Endothelial cell of umbilical vein (primary cell): ENCODE results near the gene CXCR4. TPM values are rescaled to one million over a fixed set of nuclear protein-coding genes. Genes with fewer than 3 reads are reported as not detected.

ENCODE experiments used
- BruUV-seq: library from RNA; stranded (reverse); fragments of 400-500 nt; replicated peaks from 2 replicates; lab custom pipeline; 2021; lab: Mats Ljungman, UMichigan
- CTCF ChIA-PET: fragments of 300-600, 350-600 bp; sonication (Branson Sonifier 250); formaldehyde crosslinking; loops from one replicate; lab custom pipeline; 2021; ENCODE audit warnings: antibody characterized with exemption, inconsistent platforms; lab: Charles Lee
- POLR2A ChIA-PET: fragments of 300-600, 350-600 bp; sonication (Branson Sonifier 250); formaldehyde crosslinking; loops from one replicate; lab custom pipeline; 2021; ENCODE audit warnings: antibody characterized with exemption, inconsistent platforms; lab: Charles Lee
- DNase-seq: peaks from one replicate; pipeline ENCODE4 v3.0.0-alpha.2; 2011; ENCODE audit warnings: low read depth, low spot score
- FAIRE-seq: peaks from 2 replicates; lab custom pipeline; 2011; peaks lifted over from hg19 to GRCh38; lab: Jason Lieb, UNC
- H2AFZ ChIP-seq: 2 replicates; pipeline ENCODE4 v1.6.0; 2012; ENCODE audit warnings: low read depth, low read length, control low read depth, inconsistent platforms
- H3K27ac ChIP-seq: 2 replicates; pipeline ENCODE4 v1.5.1; 2011; ENCODE audit warnings: low read depth, mild to moderate bottlenecking, control low read depth, low read length, moderate library complexity; ENCODE audit not compliant: insufficient read depth
- H3K27me3 ChIP-seq, 2 experiments: 2 replicates each; pipeline versions ENCODE4 v1.6.0 to v1.6.1; 2011; ENCODE audit warnings: low read length in 2 of 2, mixed read lengths in 1 of 2; ENCODE audit not compliant: control insufficient read depth in 2 of 2, insufficient read depth in 2 of 2
- H3K36me3 ChIP-seq, 2 experiments: 2 replicates in 1 of 2; 3 replicates in 1 of 2; pipeline ENCODE4 v1.5.1; 2011; ENCODE audit warnings: low read length in 2 of 2, mild to moderate bottlenecking in 1 of 2, moderate library complexity in 1 of 2; ENCODE audit not compliant: control insufficient read depth in 2 of 2, insufficient read depth in 2 of 2; ENCODE audit errors: extremely low read depth in 1 of 2
- H3K4me1 ChIP-seq: 3 replicates; pipeline ENCODE4 v1.5.1; 2011; ENCODE audit warnings: mild to moderate bottlenecking, low read length; ENCODE audit not compliant: control insufficient read depth, insufficient read depth; ENCODE audit errors: extremely low read depth
- H3K4me2 ChIP-seq: 2 replicates; pipeline ENCODE4 v1.6.1; 2011; ENCODE audit warnings: low read length, control low read depth, mixed read lengths; ENCODE audit not compliant: insufficient read depth
- H3K4me3 ChIP-seq, 3 experiments: fragments of 200-600 bp in 1 of 3; sonication (generic), shearing (Covaris generic) in 1 of 3; replicated peaks in 1 of 3; 2 replicates each; pipeline ENCODE4 v1.5.1; 2011 to 2016; ENCODE audit warnings: control low read depth in 3 of 3, low read length in 3 of 3, mild to moderate bottlenecking in 2 of 3, inconsistent platforms in 1 of 3, low read depth in 1 of 3, moderate library complexity in 1 of 3; ENCODE audit not compliant: insufficient read depth in 1 of 3
- H3K79me2 ChIP-seq: 2 replicates; pipeline ENCODE4 v1.6.0; 2012; ENCODE audit warnings: low read length, inconsistent platforms; ENCODE audit not compliant: control insufficient read depth, insufficient read depth
- H3K9ac ChIP-seq: replicated peaks from 2 replicates; pipeline ENCODE3; 2011; ENCODE audit warnings: low read length, control low read depth; ENCODE audit not compliant: insufficient read depth; ENCODE audit errors: extremely low read depth
- H3K9me1 ChIP-seq: replicated peaks from 3 replicates; pipeline ENCODE4 v1.6.0; 2011; ENCODE audit warnings: mild to moderate bottlenecking, low read length; ENCODE audit not compliant: control insufficient read depth, insufficient read depth; ENCODE audit errors: extremely low read depth
- H3K9me3 ChIP-seq: replicated peaks from 2 replicates; pipeline ENCODE4 v1.5.1; 2012; ENCODE audit warnings: low read length, inconsistent platforms; ENCODE audit not compliant: control insufficient read depth, insufficient read depth
- H4K20me1 ChIP-seq: replicated peaks from 2 replicates; pipeline ENCODE3; 2011; ENCODE audit warnings: mild to moderate bottlenecking, low read length; ENCODE audit not compliant: control insufficient read depth, insufficient read depth; ENCODE audit errors: extremely low read depth
- EZH2 ChIP-seq: IDR thresholded peaks from 2 replicates; pipeline ENCODE4 v1.6.1; 2012; ENCODE audit warnings: borderline replicate concordance, low read depth, mild to moderate bottlenecking, moderate library complexity, low read length, inconsistent platforms; ENCODE audit not compliant: severe bottlenecking
- FOS ChIP-seq: IDR thresholded peaks from 2 replicates; pipeline ENCODE4 v1.6.1; 2011; ENCODE audit warnings: mild to moderate bottlenecking, low read length, moderate library complexity, borderline replicate concordance; ENCODE audit not compliant: insufficient read depth
- GATA2 ChIP-seq: IDR thresholded peaks from 2 replicates; pipeline ENCODE4 v1.7.0; 2011; ENCODE audit warnings: low read depth, mild to moderate bottlenecking, moderate library complexity, mixed read lengths, low read length; ENCODE audit not compliant: insufficient read length, insufficient read depth
- JUN ChIP-seq: IDR thresholded peaks from 2 replicates; pipeline ENCODE4 v1.6.1; 2011; ENCODE audit warnings: borderline replicate concordance, low read depth; ENCODE audit not compliant: insufficient read length, insufficient read depth
- MYC ChIP-seq: IDR thresholded peaks from one replicate; pipeline ENCODE4 v1.6.1; 2011; ENCODE audit warnings: mild to moderate bottlenecking, low read depth, low read length
- POLR2A ChIP-seq: IDR thresholded peaks from 2 replicates; pipeline ENCODE4 v1.6.1; 2012; ENCODE audit warnings: low read depth, mild to moderate bottlenecking, control low read depth, low read length
- POLR2AphosphoS5 ChIP-seq: IDR thresholded peaks from 2 replicates; pipeline ENCODE4 v1.6.1; 2012; ENCODE audit warnings: low read depth, mild to moderate bottlenecking, control low read depth, low read length, moderate library complexity; ENCODE audit not compliant: insufficient read depth
- dilution Hi-C: fragments of 300-500 bp; cut with MboI; formaldehyde crosslinking; loops from one replicate; pipeline ENCODE4 v1.15.0; 2019; ENCODE audit warnings: low sequenced_read_pairs; ENCODE audit not compliant: extremely low pct_ligation_motif_present
- intact Hi-C: fragments of 100-400 bp; cut with micrococcal nuclease; formaldehyde crosslinking; loops from one replicate; pipeline ENCODE4 v1.10.0; 2022
- polyA plus RNA-seq, 4 experiments: library from polyadenylated mRNA; depleted of rRNA in 3 of 4; stranded (reverse) in 3 of 4; unstranded in 1 of 4; fragments of >200 nt; gene quantifications; 2 replicates each; pipeline versions ENCODE4 v1.2.1 to v1.2.3, GENCODE V29; 2011 to 2012; ENCODE audit warnings: missing spikeins in 1 of 4
- total RNA-seq: library from RNA; stranded (reverse); gene quantifications from 2 replicates; pipeline ENCODE4 v1.2.3, GENCODE V29; 2021
- TF ChIP-seq, protein P1 (sequence below), 2 donors: IDR thresholded peaks; 1 replicate in 1 of 2; 2 replicates in 1 of 2; pipeline ENCODE4 v1.5.1; 2011; ENCODE audit warnings: low read length in 2 of 2, mild to moderate bottlenecking in 2 of 2, moderate library complexity in 2 of 2, control low read depth in 1 of 2, inconsistent platforms in 1 of 2, low read depth in 1 of 2; ENCODE audit not compliant: insufficient read depth in 1 of 2; ENCODE audit errors: extremely low read depth in 1 of 2
- TF ChIP-seq, protein P2 (sequence below): IDR thresholded peaks from 2 replicates; pipeline ENCODE4 v1.6.1; 2011; ENCODE audit not compliant: insufficient read depth, insufficient read length

The CXCR4 gene
- total and polyA plus RNA-seq, 2 donors (not counting 3 experiments of a cell fraction or from before 2014, with no cell fraction given), result 42.2 to 52.4 TPM

DNA sequence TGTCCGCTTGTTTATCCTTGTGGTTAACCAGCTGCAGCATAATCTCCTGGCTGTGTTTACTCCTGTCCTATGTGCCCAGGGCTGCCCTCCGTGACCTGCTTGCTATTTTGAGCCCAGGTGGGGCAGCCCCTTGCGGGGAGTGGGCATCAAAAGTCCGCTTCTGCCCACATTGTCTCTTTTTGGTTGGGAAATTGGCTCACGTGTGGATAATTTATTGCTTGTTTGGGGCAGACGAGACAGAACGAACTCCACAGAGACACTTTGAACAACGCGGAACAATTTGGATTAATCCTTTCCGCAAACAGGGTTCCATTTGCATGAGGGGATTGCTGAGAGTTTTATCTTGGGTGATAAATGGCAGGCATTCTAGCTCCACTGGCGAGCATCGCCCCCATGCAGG, 8.1 kb upstream of the CXCR4 start:
- CTCF ChIA-PET, result no interaction called here
- no TSS peak for BruUV-seq

More for the DNA sequence above, 8.1 kb upstream of the CXCR4 start:
- no peaks in the 10 kb centered on the region for H3K9me3 ChIP-seq
- TF ChIP-seq MYC (no peak), POLR2AphosphoS5 (no peak), JUN (no peak), GATA2 (no peak), EZH2 (no peak), POLR2A (no peak), FOS (no peak)
- TF ChIP-seq, protein P1, sequence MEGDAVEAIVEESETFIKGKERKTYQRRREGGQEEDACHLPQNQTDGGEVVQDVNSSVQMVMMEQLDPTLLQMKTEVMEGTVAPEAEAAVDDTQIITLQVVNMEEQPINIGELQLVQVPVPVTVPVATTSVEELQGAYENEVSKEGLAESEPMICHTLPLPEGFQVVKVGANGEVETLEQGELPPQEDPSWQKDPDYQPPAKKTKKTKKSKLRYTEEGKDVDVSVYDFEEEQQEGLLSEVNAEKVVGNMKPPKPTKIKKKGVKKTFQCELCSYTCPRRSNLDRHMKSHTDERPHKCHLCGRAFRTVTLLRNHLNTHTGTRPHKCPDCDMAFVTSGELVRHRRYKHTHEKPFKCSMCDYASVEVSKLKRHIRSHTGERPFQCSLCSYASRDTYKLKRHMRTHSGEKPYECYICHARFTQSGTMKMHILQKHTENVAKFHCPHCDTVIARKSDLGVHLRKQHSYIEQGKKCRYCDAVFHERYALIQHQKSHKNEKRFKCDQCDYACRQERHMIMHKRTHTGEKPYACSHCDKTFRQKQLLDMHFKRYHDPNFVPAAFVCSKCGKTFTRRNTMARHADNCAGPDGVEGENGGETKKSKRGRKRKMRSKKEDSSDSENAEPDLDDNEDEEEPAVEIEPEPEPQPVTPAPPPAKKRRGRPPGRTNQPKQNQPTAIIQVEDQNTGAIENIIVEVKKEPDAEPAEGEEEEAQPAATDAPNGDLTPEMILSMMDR (IDR thresholded peaks at IDR 0.05; ENCODE audit: extremely low read depth in 1 of 2, insufficient read depth in 1 of 2, low read depth in 1 of 2, low read length in 2 of 2), result no peak
- TF ChIP-seq, protein P2, sequence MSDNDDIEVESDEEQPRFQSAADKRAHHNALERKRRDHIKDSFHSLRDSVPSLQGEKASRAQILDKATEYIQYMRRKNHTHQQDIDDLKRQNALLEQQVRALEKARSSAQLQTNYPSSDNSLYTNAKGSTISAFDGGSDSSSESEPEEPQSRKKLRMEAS, result no peak
- no peak overlapping the region for H2AFZ ChIP-seq
- H4K20me1 ChIP-seq, result no peaks in the 10 kb centered on the region
- no peak for DNase-seq
- dilution Hi-C loops, result no loop called here
- H3K27ac ChIP-seq, result no peak overlapping the region
- no peaks in the 10 kb centered on the region for H3K9me1 ChIP-seq
- intact Hi-C loops, result no loop called here
- H3K4me3 ChIP-seq, result no peak overlapping the region
- H3K27me3 ChIP-seq, result peaks cover 38 to 59% of the 10 kb centered on the region in 2 experiments
- H3K36me3 ChIP-seq, result no peaks in the 10 kb centered on the region
- H3K79me2 ChIP-seq, result no peaks in the 10 kb centered on the region
- H3K9ac ChIP-seq, result no peak overlapping the region
- POLR2A ChIA-PET, result no interaction called here
- H3K4me1 ChIP-seq, result no peaks in the 10 kb centered on the region
- no peak overlapping the region for H3K4me2 ChIP-seq
- no peak for FAIRE-seq
